Measurements from ENCODE around the gene DMD.

GRCh38 chrX:31464306-31464915 is 1746.9 kb downstream of the DMD start:
- no peak for TF ChIP-seq CTCF (IDR thresholded peaks at IDR 0.05)
- TF ChIP-seq POLR2AphosphoS5 (IDR thresholded peaks at IDR 0.05): no peak
